ENCODE measurements around the gene RNF19B.

Gene RNF19B

GRCh38 chr1:32887623-32888022 lies 77.0 kb downstream of the RNF19B start:
- no peak for DNase-seq

GRCh38 chr1:32886828-32887414 lies 77.7 kb downstream of the RNF19B start:
- DNase-seq, result no peak

All from NCI-H446 (cell line).